WI38 (cell line): Measurements from ENCODE around the gene IMP4.

Source experiments
- H3K4me3 ChIP-seq: 2 replicates; pipeline ENCODE4 v1.5.1; 2011; ENCODE audit warnings: low read depth, mild to moderate bottlenecking, control low read depth, low read length
- TF ChIP-seq, protein P1 (sequence below): IDR thresholded peaks from 2 replicates; pipeline ENCODE4 v1.5.1; 2012; ENCODE audit warnings: low read depth, mild to moderate bottlenecking, control low read depth, low read length

IMP4 gene

DNA sequence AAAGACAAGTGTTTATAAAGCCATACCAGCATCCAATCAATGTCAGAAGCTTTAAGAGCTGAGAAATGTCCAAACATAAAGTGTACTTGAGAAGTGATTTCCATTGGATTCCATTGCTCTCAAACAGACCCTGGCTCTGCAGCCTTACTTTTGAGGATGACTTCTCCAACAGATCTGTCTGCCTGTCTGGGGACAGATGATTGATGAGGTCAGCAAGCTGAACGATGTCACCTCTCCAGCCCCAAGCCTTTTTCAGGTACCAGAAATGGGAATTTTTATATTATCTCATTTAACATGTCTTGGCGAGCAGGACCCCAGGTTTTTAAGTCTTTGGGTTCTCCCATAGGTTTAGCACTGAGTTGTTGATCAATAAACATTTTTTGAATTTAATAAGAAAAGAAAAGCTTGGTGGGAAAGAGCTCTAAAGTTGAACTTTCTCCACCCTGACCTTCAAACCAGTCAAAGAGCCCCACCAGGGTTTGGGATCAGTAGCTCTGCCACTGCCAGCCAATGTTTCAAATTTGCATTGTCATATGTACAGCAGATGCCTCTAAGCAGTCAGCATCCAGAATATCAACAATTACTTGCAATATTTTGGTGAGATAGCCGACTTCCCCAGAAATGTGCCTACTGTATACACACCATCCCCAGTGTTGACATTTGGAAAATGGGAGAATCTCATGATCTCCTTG lies 35.7 kb downstream of the IMP4 start:
- TF ChIP-seq, protein P1, sequence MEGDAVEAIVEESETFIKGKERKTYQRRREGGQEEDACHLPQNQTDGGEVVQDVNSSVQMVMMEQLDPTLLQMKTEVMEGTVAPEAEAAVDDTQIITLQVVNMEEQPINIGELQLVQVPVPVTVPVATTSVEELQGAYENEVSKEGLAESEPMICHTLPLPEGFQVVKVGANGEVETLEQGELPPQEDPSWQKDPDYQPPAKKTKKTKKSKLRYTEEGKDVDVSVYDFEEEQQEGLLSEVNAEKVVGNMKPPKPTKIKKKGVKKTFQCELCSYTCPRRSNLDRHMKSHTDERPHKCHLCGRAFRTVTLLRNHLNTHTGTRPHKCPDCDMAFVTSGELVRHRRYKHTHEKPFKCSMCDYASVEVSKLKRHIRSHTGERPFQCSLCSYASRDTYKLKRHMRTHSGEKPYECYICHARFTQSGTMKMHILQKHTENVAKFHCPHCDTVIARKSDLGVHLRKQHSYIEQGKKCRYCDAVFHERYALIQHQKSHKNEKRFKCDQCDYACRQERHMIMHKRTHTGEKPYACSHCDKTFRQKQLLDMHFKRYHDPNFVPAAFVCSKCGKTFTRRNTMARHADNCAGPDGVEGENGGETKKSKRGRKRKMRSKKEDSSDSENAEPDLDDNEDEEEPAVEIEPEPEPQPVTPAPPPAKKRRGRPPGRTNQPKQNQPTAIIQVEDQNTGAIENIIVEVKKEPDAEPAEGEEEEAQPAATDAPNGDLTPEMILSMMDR, result no peak
- no peak overlapping the region for H3K4me3 ChIP-seq

- no peak overlapping the region for H3K4me3 ChIP-seq
- TF ChIP-seq, protein P1, result no peak
These were observed 36.2 kb downstream of the IMP4 start for GRCh38 chr2:130378898-130379214.

- TF ChIP-seq, protein P1, result no peak
- no peak overlapping the region for H3K4me3 ChIP-seq
These were observed 37.6 kb downstream of the IMP4 start for GRCh38 chr2:130380096-130380934.

DNA sequence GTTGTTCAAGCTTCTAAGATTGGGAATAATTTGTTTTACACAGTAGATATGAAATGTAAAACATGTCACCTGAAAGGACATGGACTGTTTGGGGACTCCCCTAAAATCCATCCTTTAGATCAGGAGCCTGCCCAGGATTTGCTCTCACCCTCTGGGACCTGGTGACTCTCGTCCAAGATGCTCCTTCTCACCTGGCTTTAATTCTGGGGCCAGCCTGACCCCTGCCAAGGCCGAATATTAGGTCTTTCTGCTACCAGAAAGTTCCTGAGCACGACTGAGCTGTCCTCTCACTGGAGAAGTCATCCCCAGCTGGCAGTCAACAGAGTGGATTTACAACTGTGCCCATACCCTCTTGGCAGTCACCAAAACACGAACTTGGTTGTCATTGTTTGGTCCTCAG lies 38.4 kb downstream of the IMP4 start:
- TF ChIP-seq, protein P1, result no peak
- no peak overlapping the region for H3K4me3 ChIP-seq

DNA sequence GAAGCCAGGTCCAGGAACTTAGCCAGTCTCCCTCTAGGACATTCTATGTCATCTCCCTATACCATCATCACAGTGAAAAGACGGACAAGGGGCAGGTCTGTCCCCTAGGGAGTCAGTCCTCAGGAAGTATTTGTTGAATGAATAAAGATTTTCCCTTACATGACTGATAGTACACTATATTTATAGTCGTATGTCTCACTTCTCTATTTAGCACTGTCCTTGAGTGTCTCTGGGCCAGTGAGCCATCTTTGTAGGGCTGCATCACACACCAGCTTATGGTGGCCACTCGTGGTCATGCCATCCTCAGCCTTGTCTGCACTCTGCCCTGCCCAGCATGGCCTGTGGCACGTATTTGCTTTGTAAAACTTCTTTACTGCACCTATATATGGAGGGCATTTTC lies 38.9 kb downstream of the IMP4 start:
- TF ChIP-seq, protein P1, result no peak
- no peak overlapping the region for H3K4me3 ChIP-seq

DNA sequence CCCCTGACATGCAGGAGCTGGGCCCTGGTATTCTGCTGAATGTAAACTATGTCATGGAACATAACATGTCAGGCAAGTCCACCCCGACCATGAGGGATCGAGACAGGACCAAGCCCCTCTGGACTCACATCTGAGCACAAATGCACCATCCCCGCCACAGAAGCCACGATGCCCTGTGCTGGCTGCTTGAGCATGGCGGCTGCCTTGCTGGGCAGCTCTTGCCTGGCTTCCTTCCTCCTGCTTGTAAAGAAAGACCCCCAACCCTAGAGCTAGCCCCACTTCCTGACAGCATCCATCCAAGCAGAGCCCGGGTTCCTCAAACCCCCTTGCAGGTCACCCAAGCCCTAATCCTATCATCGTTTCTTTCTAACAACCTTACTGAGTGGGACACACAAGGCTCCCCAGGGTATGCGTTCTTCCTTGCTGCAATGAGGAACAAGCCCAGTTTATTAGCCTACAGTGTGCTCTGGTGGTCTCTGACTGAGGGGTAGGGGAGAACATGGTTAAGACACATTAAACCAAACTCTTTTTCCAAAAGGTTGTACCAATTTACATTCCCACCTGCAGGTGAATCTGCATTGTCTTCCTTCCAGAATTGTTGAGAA lies 39.7 kb downstream of the IMP4 start:
- TF ChIP-seq, protein P1, result no peak
- no peak overlapping the region for H3K4me3 ChIP-seq

DNA sequence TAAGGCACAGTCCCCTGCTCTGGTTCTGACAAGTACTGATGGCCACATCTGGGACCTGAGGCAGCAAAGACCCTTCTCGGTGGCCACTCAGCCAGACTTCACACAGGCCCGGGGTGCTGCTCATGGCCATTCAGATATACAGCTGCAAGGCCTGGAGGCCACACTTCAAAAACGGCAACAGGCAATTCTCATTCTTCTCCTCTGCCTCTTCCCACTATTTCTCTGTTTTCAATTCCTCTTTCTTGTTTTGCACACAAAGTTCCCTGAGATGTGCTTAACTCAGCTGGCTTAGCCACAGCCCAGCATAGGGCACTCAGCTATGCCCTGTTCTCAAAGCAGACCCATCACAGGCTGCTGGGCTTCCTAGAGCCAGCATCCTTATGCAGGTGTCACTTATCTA lies 43.0 kb downstream of the IMP4 start:
- TF ChIP-seq, protein P1, result no peak
- H3K4me3 ChIP-seq, result no peak overlapping the region
